ACHN (cell line): ENCODE measurements around the gene COPZ2.
"Not testable (repeated sequence)": the region's sequence is repeated elsewhere in the genome, so short reads cannot be mapped to it uniquely, and the experiment has no call there.

Experiments used
- DNase-seq: peaks from one replicate; pipeline ENCODE4 v3.0.0-alpha.2; 2015
- in situ Hi-C: cut with HindIII; loops from 2 replicates; pipeline ENCODE4 v1.10.0; 2017; ENCODE audit warnings: low sequenced_read_pairs, low pct_ligation_motif_present, low pct_unique_long_range_greater_than_20kb

COPZ2 gene, protein sequence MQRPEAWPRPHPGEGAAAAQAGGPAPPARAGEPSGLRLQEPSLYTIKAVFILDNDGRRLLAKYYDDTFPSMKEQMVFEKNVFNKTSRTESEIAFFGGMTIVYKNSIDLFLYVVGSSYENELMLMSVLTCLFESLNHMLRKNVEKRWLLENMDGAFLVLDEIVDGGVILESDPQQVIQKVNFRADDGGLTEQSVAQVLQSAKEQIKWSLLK

GRCh38 chr17:48037036-48037837 is at the start of gene COPZ2:
Gene COPZ2 (minus strand): TSS chr17:48037797. CDS start chr17:48037777, 20 bp downstream.
- in situ Hi-C loops = no loop called here
- peak; percentile 56 for DNase-seq

GRCh38 chr17:48084932-48085331 is 47.3 kb upstream of the COPZ2 start:
- in situ Hi-C loops = no loop called here
- no peak for DNase-seq

- DNase-seq = no peak
- in situ Hi-C loops = no loop called here
Measured at GRCh38 chr17:48081858-48082257, 44.3 kb upstream of the COPZ2 start.

DNA sequence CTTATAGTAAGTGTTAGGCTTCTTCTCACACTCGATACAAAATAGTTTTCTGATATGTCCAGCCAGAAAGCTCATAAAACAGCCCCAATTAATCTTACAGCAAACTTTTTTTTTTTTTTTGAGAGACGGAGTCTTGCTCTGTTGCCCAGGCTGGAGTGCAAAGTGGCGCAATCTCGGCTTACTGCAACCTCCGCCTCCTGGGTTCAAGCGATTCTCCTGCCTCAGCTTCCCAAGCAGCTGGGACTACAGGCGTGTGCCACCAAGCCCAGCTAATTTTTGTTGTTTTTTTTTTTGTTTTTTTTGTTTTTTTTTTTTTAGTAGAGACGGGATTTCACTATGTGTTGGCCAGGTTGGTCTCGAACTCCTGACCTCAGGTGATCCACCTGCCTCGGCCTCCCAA is 39.6 kb upstream of the COPZ2 start:
- DNase-seq, in situ Hi-C loops: not testable (repeated sequence)

DNA sequence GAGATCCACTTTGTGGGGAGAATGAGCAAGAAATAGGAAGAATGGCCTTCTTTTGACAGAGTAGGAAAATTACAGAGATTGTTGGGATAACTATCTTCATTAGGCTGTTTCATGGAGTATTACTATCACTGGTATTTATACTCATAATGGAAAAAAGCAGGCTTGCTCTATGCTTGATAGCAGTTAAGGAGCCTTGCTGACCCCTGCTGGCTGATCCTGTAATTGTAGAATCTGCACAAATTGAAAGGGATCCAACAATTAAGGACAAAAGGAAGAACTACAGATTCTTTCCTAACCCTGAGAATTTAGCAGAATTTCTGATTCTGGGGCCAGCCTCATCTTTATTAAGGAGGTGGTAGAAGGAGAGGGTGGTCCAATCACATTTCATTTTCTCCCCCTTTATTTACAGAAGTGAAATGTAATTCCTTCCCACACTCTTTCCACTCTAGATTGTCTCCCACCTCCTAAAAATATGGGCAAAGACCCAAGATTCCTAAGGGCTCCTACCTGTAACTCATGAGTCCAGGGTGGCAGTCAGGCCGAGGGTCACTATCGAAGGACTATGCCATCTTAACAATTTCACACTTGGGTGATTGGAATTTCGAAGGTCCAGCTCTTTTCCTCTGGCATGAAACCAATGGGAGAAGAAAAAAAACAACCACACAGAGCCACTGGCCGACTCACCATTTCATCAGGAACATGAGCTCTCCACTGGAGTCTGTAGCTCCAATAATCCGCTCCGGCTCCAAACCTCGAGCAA is 36.9 kb upstream of the COPZ2 start:
- in situ Hi-C loops = no loop called here
- peak; percentile 94 for DNase-seq

DNA sequence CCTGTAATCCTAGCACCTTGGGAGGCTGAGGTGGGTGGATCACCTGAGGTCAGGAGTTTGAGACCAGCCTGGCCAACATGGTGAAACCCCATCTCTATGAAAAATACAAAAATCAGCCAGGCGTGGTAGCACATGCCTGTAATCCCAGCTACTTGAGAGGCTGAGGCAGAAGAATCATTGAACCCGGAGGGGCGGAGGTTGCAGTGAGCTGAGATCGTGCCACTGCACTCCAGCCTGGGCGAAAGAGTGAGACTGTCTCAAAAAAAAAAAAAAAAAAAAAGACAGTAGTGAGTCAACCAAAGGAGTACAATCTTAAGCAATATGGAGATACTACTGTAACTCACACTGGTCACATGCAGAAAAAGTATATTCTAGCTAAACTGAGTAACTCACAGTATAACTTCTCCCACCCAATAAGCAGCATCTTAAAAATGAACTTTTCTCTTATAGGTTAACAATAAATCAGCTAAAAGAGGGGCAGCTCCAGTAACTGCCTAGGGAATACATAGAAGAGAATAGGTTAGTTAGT is 36.0 kb upstream of the COPZ2 start:
- in situ Hi-C loops, DNase-seq: not testable (repeated sequence)

GRCh38 chr17:48072811-48073210 is 35.2 kb upstream of the COPZ2 start:
- DNase-seq, in situ Hi-C loops: not testable (repeated sequence)

DNA sequence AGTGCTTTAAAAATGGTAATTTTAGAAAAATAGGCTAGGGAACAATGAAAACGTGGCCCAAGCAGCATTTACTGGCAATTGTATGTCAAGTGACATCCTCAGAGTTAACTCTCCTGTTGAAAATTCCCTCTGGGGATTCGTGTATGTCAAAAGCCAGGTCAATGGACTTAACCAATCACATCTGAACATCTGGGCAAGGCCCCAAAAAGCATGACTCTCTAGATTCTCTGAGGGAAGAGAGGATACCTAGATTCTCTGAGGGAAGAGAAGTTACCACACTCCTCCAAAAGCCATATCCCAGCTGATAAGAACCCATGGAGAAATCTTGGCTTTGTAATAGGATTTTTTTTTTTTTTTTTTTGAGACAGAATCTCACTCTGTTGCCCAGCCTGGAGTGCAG is 34.1 kb upstream of the COPZ2 start:
- DNase-seq = no peak
- in situ Hi-C loops = no loop called here

DNA sequence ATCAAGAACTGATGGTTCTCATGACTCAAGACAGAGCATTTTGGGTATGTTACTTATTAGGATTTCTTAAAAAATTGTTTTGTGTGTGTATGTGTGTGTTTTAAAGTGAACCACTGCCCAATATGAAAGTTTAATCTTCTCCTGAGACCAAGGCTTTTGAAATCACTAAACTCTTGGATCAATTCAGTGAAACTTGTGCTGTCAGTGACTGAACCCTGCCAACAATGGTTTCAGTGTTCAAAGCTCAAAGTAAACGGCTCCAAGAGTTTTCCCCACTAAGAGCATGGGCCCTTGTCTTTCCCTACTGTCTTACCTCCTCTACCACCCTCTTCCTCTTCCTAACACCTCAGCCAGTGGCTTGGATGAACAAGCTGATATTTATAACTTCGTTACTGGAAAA is 32.6 kb upstream of the COPZ2 start:
- in situ Hi-C loops = no loop called here
- no peak for DNase-seq

DNA sequence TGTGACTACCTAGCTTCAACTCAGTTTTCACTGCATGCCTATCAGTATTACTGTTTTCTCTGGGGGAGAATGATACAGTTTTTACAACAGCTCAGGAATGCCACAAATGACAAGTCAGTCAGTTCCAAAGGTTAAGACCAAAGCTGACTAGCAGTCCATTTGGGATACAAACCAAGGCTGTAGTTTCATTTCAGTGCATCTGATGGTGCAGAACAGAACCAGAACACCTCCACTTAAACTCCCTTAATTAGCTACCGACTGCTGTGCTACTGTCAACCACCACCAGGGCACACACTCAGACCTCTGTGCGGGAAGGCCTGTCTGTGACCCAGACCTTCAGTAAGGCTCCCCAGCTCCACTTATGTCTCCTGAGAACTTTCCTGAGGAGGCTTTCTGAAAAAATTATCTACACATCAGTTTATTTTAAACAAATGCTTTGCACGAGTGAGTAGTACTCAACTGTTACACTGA is 30.9 kb upstream of the COPZ2 start:
- peak; percentile 45 for DNase-seq
- in situ Hi-C loops = no loop called here

- DNase-seq, in situ Hi-C loops: not testable (repeated sequence)
Measured at GRCh38 chr17:48067808-48068207, 30.2 kb upstream of the COPZ2 start.

- in situ Hi-C loops = no loop called here
- DNase-seq = no peak
Measured at GRCh38 chr17:48067245-48067644, 29.6 kb upstream of the COPZ2 start.

DNA sequence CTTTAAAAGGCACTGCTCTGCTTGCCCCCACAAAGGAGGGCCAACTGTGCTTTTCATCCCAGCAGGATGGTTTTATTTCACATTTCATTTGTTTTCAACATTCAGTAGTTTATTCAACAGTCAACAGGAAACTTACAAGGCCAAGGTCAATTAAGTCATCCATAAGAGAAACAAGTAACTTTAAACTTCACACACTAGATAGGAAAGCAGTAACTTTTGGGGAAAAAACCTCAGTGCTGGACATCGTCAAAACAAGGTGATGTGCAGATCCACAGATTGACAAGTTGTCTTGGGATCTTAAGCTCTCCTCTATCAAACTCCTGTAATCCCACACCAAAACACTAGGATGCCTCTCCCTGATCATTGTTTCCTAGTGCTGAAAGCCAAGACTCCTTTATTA is 29.1 kb upstream of the COPZ2 start:
- in situ Hi-C loops = no loop called here
- DNase-seq = no peak

- DNase-seq = no peak
- in situ Hi-C loops = no loop called here
Measured at GRCh38 chr17:48066192-48066591, 28.6 kb upstream of the COPZ2 start.

- in situ Hi-C loops = no loop called here
- no peak for DNase-seq
Measured at GRCh38 chr17:48064638-48065037, 27.0 kb upstream of the COPZ2 start.

DNA sequence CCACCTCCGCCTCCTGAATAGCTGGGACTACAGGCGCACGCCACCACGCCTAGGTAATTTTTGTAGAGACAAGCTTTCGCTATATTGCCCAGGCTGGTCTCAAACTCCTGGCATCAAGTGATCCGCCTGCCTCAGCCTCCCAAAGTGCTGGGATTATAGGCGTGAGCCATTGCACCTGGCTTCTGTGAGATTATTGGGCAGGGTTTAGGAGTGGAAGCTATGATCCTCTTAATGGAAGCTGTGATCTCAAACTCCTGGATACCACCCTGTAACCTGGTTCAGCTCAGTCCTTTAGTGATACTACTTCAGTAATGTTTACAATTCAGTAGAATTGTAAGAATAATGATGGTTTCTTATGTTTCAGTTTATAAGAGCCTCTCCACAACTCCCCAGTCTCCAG is 24.7 kb upstream of the COPZ2 start:
- in situ Hi-C loops = no loop called here
- DNase-seq = no peak

DNA sequence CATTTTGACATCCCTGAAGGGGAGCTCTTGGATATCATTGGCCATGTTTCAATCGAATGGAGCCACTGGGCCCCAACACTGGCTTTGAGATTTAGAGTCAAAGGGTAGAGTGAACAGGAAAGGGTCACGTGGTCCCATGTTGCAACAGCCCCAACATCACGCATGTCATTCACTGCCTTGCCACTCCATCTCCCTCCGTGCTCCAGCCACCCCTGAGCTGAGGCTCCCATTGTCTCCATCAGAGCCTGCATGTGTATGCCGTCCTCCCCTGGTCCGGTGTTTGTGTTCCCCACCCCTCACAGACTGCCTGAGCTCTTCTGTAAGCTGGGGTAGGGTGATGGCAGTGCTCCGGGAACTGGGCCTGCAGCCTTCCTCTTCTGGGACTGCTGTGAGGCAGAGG is 22.7 kb upstream of the COPZ2 start:
- in situ Hi-C loops = no loop called here
- DNase-seq = no peak

GRCh38 chr17:48059125-48059668 is 21.6 kb upstream of the COPZ2 start:
- in situ Hi-C loops = no loop called here
- no peak for DNase-seq
